Nephron (organoid): ENCODE data around the gene LRRC4C.

Experiments
- H3K27ac Mint-ChIP-seq, 3 experiments: 2 replicates each; pipeline ENCODE4 v1.8.0; 2020; ENCODE audit warnings: mixed read lengths in 3 of 3, mild to moderate bottlenecking in 2 of 3, moderate library complexity in 1 of 3
- H3K27me3 Mint-ChIP-seq: 2 replicates; pipeline ENCODE4 v1.8.0; 2021; ENCODE audit warnings: low read depth, mild to moderate bottlenecking, moderate library complexity, mixed read lengths
- H3K36me3 Mint-ChIP-seq: 2 replicates; pipeline ENCODE4 v1.8.0; 2020; ENCODE audit warnings: low read depth, mixed read lengths
- H3K4me1 Mint-ChIP-seq: 2 replicates; pipeline ENCODE4 v1.8.0; 2020; ENCODE audit warnings: mixed read lengths
- H3K4me3 Mint-ChIP-seq, 3 experiments: 2 replicates each; pipeline ENCODE4 v1.8.0; 2020; ENCODE audit warnings: mild to moderate bottlenecking in 3 of 3, mixed read lengths in 3 of 3, moderate library complexity in 2 of 3
- H3K9me3 Mint-ChIP-seq: 2 replicates; pipeline ENCODE4 v1.8.0; 2020; ENCODE audit warnings: mixed read lengths
- CTCF ChIP-seq, 3 experiments: fragments of 200-600 bp; sonication (generic); IDR thresholded peaks; one replicate each; pipeline ENCODE4 v1.5.0; 2021; ENCODE audit warnings: antibody characterized with exemption in 3 of 3; ENCODE audit not compliant: unreplicated experiment in 3 of 3

Gene LRRC4C

GRCh38 chr11:41146326-41146725, 313.1 kb downstream of the LRRC4C start:
- Mint-ChIP-seq H3K27ac (no peak overlapping the region), H3K27me3 (no peaks in the 10 kb centered on the region), H3K4me1 (no peaks in the 10 kb centered on the region), H3K4me3 (no peak overlapping the region), H3K9me3 (no peaks in the 10 kb centered on the region), H3K36me3 (no peaks in the 10 kb centered on the region)
- TF ChIP-seq CTCF (IDR thresholded peaks at IDR 0.05; ENCODE audit: unreplicated experiment in 3 of 3), result no peak

- H3K27me3 Mint-ChIP-seq, result no peaks in the 10 kb centered on the region
- H3K9me3 Mint-ChIP-seq, result no peaks in the 10 kb centered on the region
- H3K27ac Mint-ChIP-seq, result no peak overlapping the region
- no peak overlapping the region for H3K4me3 Mint-ChIP-seq
- no peaks in the 10 kb centered on the region for H3K36me3 Mint-ChIP-seq
- TF ChIP-seq CTCF (IDR thresholded peaks at IDR 0.05; ENCODE audit: unreplicated experiment in 3 of 3), result no peak
- no peaks in the 10 kb centered on the region for H3K4me1 Mint-ChIP-seq
Measured at GRCh38 chr11:41145420-41145819, 314.0 kb downstream of the LRRC4C start.

- Mint-ChIP-seq H3K27me3 (no peaks in the 10 kb centered on the region), H3K4me3 (no peak overlapping the region), H3K4me1 (no peaks in the 10 kb centered on the region), H3K36me3 (no peaks in the 10 kb centered on the region), H3K9me3 (no peaks in the 10 kb centered on the region), H3K27ac (no peak overlapping the region)
- TF ChIP-seq CTCF (IDR thresholded peaks at IDR 0.05; ENCODE audit: unreplicated experiment in 3 of 3), result no peak
Measured at GRCh38 chr11:41134971-41135370, 324.5 kb downstream of the LRRC4C start.

- no peak for TF ChIP-seq CTCF (IDR thresholded peaks at IDR 0.05; ENCODE audit: unreplicated experiment in 3 of 3)
- no peaks in the 10 kb centered on the region for H3K27me3 Mint-ChIP-seq
Measured at GRCh38 chr11:41133023-41133422, 326.4 kb downstream of the LRRC4C start.

GRCh38 chr11:41121600-41121999, 337.9 kb downstream of the LRRC4C start:
- Mint-ChIP-seq H3K9me3 (no peaks in the 10 kb centered on the region), H3K4me1 (no peaks in the 10 kb centered on the region), H3K27me3 (no peaks in the 10 kb centered on the region), H3K4me3 (no peak overlapping the region), H3K36me3 (no peaks in the 10 kb centered on the region), H3K27ac (no peak overlapping the region)
- TF ChIP-seq CTCF (IDR thresholded peaks at IDR 0.05; ENCODE audit: unreplicated experiment in 3 of 3), result no peak

More at GRCh38 chr11:41133023-41133422, 326.4 kb downstream of the LRRC4C start:
- no peak overlapping the region for H3K4me3 Mint-ChIP-seq
- H3K9me3 Mint-ChIP-seq, result no peaks in the 10 kb centered on the region
- H3K36me3 Mint-ChIP-seq, result no peaks in the 10 kb centered on the region
- H3K27ac Mint-ChIP-seq, result no peak overlapping the region
- H3K4me1 Mint-ChIP-seq, result no peaks in the 10 kb centered on the region

- TF ChIP-seq CTCF (IDR thresholded peaks at IDR 0.05; ENCODE audit: unreplicated experiment in 3 of 3), result no peak
- Mint-ChIP-seq H3K27me3 (no peaks in the 10 kb centered on the region), H3K27ac (no peak overlapping the region), H3K36me3 (no peaks in the 10 kb centered on the region), H3K9me3 (no peaks in the 10 kb centered on the region), H3K4me1 (no peaks in the 10 kb centered on the region), H3K4me3 (no peak overlapping the region)
Measured at GRCh38 chr11:41119484-41119883, 340.0 kb downstream of the LRRC4C start.
